Tibial nerve (tissue), 4 donors: Measurements from ENCODE around the gene PKDREJ.

Experiments used
- EP300 ChIP-seq, 2 donors: sonication (generic); formaldehyde crosslinking; IDR thresholded peaks; one replicate each; pipeline ENCODE4 v1.6.1; 2017; ENCODE audit warnings: antibody characterized with exemption in 2 of 2, mild to moderate bottlenecking in 1 of 2
- POLR2A ChIP-seq, 2 donors: fragments of 450-650 bp; IDR thresholded peaks; one replicate each; pipeline ENCODE4 v1.6.1; 2017; ENCODE audit warnings: antibody characterized with exemption in 2 of 2, mild to moderate bottlenecking in 2 of 2, moderate library complexity in 2 of 2
- TF ChIP-seq, protein P1 (sequence below), 5 experiments: fragments of 200-600 bp in 3 of 5; fragments of 450-650 bp in 2 of 5; sonication (generic) in 3 of 5; IDR thresholded peaks; one replicate each; pipeline ENCODE4 v1.5.1; 2016 to 2019; ENCODE audit warnings: antibody characterized with exemption in 5 of 5, mild to moderate bottlenecking in 3 of 5, moderate library complexity in 2 of 5

DNA sequence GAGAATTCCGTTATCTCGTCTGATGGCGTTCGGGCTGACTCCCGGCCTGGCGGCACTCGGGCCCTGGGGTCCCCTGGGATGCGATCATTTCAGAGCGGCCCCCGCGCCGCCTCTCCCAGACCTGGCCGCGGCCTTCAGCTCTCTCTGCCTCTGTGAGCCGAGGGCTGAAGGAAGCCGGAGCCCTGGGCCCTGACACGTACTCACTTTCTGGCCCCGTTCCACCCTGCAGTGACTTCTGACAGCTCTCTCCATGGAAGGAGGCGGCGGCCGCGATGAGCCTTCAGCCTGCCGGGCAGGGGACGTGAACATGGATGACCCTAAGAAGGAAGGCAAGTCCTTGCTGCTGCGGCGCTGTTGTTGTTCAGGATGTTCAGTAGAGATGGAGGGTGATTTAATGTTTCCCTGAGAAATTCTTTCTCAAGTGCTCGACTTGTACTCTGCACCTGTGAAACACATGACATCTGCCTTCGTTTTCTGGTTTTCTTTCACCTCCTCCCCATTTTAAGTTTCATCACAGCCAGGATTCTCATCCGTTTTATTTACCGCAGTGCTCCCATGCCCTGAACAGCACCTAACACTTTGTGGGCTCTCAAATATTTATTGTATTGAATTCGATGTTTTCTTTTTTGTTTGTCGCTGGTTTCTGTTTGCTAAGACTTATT, 34.1 kb upstream of the PKDREJ start:
- no peak for TF ChIP-seq POLR2A (IDR thresholded peaks at IDR 0.05)
- TF ChIP-seq, protein P1, sequence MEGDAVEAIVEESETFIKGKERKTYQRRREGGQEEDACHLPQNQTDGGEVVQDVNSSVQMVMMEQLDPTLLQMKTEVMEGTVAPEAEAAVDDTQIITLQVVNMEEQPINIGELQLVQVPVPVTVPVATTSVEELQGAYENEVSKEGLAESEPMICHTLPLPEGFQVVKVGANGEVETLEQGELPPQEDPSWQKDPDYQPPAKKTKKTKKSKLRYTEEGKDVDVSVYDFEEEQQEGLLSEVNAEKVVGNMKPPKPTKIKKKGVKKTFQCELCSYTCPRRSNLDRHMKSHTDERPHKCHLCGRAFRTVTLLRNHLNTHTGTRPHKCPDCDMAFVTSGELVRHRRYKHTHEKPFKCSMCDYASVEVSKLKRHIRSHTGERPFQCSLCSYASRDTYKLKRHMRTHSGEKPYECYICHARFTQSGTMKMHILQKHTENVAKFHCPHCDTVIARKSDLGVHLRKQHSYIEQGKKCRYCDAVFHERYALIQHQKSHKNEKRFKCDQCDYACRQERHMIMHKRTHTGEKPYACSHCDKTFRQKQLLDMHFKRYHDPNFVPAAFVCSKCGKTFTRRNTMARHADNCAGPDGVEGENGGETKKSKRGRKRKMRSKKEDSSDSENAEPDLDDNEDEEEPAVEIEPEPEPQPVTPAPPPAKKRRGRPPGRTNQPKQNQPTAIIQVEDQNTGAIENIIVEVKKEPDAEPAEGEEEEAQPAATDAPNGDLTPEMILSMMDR (IDR thresholded peaks at IDR 0.05), result no peak
- TF ChIP-seq EP300 (IDR thresholded peaks at IDR 0.05), result no peak
